Measurements from ENCODE around the gene CD63.

CD63 gene

DNA sequence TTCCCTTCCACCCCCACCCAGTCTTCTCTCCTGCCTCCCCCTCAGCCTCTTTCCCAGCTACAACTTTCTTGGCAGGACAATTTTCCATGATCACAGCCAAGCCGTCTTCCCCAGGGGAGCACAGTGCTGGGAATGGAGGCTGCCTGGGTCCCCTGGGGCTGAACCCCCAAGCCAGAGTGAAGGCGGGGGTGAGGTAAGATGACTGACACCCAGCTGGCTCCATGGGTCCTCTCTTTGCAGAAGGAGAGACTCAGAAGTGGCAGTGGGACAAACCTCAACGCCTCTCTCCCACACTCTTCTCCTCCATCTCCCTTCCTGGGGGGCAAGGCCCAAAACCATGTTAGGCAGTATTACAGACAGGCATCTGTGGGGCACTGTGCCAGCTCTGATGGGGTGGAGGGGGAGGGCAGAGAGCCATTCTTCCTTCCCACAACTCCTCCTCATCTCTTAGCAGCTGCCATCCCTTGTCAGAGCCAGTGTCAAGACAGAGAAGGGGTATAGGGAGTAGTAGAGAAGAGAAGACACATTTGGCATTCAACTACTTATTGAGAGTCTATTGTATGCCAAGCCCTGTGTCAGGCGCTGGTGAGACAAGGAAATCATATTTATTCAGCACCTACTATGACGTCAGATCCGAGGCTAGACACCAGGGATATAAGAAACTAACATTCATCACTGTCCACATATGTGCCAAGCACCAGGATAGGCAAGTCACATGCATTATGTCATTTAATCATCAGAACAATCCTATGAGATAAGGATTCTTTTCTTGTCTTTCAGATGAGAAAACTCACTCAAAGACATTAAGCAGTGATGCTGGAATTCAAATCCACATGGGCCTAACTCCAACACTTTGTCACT lies 24.7 kb downstream of the CD63 start:
- no peak for DNase-seq

- DNase-seq = no peak
Measured at GRCh38 chr12:55703288-55703687, 25.5 kb downstream of the CD63 start.

DNA sequence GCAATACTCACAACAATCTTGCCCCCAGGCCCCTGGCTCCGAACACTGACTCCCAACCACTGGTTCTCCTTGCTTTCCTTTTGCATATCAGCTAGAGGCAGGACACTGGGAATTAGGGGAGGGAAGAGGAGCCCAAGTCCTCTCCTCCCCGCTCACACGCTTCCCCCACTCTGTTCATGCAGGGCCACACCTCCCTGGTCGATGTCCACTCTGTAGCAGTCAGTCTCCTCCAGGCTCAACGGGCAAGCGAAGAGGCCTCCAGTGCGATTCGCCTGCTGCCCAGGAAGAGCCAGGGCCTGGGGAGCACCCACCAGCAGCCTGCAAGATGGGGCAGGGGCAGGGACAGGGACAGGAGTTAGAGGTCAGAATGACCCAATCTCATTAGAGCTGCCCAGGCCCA lies 25.9 kb downstream of the CD63 start:
- DNase-seq = no peak

DNA sequence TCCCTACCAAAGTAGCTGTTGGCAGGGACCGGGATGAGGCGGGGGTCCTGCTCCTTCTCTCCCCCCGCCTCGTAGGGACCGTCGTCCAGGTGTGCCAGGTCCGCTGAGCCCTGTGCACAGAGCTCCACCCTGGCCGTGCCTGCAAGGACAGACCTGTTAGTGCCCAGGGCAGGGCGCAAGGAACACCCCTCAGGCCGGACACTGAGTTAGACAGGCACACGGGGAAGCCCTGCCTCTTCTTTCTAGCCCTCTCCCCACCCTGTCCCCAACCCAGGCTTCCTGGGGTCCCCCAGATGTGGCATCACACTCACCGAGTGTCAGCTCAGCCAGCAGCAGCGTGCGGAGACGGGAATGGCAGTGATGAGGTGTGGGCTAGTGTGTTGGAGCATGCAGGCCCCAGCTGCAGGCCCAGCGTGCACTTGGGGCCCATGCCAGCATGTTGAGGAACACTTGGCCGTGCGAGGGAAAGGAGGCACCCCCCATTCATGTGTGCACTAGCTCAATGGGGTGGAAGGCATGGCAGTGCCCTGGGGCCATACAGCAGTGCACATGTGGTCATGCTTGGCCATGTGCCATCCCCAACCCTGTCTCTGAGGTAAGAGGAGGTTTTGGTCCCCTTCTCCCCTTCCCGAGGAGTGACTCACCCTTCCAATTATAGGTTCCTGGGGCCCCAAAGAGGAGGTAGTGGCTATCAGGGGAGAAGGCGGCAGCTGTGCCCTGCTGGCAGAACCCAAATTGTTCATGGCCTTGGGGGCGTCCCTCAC lies 28.4 kb downstream of the CD63 start:
- no peak for DNase-seq

DNA sequence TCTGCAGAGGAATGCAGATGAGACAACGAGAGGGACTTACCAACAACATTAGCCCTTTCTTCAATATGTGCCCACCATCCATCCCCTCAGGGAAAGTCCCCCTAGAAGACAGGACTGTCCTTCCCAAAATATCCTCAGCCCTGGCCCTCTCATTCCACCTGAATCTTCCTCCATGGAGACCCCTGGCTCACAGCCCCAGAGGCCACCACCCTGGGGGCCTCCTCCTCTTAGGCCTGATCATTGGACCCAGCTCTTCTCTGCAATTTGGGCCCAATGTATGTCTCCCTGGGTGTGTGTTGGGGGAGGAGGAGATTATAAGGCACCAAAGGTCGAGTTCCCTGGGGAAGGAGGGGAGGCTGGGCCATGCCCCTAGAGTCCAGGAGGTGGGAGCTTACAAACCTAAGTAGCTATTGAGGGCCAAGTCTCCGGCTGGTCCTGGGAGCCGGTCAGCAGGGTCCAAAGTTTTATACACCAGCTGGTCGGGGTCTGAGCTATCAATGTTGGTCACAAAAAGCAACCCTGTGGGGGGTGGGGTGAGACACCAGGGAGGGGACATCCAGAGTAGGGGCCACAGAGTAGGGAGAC lies 29.2 kb downstream of the CD63 start:
- no peak for DNase-seq

DNA sequence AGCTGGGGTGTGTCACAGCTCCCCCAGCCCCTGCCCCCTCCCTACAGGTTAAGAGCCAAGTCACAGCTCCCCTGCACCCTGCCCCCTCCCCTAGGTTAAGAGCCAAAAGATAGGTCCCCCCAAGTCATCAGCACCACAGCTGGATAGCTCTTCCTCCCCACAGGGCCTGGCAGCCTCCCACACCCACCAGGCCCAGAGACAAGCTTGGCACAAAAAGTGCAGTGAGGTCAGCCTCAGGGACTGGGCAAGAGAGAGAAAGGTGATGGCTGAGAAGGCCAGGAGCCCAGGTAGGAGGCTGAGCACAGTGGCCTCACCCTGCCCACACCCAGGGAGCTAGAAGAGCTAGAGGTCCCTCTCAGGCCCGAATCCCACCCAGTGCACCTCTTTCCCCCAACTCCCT lies 29.8 kb downstream of the CD63 start:
- DNase-seq = no peak

- DNase-seq = no peak
Measured at GRCh38 chr12:55698241-55698955, 30.4 kb downstream of the CD63 start.

- DNase-seq = no peak
Measured at GRCh38 chr12:55697686-55698085, 31.1 kb downstream of the CD63 start.

- DNase-seq = no peak
Measured at GRCh38 chr12:55696796-55697462, 31.9 kb downstream of the CD63 start.

DNA sequence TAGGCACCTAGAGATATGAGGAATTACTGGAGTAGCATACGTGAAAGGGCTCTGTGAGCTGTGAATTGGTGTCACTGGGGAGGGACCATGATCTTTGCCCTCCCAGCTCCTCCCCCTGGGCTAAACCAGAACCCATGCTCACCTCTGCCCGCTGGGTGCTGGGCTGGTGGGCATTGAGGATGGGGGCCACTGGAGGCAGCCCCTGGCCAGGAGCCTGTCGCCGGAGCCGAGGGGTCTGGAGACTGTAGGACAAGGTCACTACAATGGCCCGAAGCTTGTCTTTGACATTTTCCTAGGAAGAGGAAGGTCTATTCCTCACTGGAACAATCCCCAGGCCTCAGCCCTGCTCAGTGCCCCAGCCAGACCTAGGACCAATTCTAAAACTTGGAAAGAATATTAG lies 32.7 kb downstream of the CD63 start:
- DNase-seq = no peak

DNA sequence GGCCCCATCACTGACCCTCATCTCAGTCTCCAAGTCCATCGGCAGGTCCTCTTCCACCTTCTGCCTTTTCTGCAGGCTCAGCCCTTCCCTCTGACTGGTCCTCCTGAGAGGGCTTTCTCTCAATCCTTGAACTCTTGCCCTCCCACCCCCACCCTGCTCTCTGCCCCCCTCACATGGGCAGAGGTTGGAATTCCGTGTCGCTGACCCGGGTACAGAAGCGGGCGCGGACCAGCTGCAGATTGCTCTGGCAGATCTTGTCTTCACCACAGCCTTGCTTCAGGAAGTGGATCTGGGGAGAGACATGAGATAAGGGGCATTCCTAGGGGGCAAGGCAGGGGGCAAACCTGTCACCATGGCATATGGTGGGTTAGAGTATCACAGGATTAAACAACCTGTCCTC lies 33.5 kb downstream of the CD63 start:
- no peak for DNase-seq

GRCh38 chr12:55694651-55695050 lies 34.2 kb downstream of the CD63 start:
- no peak for DNase-seq

DNA sequence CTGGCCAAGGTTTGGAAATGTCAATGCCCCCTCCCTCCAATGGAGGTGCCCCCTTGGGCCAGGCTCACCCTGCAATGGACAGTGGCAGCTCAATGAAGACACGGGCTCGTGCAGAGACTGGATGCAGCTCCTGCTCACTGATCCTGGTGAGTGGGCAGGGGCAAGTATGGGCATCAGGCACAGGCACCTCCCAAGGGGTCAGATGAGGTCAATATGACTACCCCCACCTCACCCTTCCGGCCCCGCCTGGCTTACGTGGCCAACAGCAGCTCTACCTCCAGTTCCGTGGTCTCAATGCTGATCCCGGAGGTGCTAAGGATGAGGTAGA lies 34.7 kb downstream of the CD63 start:
- no peak for DNase-seq

GRCh38 chr12:55693323-55694187 lies 35.3 kb downstream of the CD63 start:
- DNase-seq = no peak

GRCh38 chr12:55692631-55693322 lies 36.0 kb downstream of the CD63 start:
- no peak for DNase-seq

- DNase-seq = no peak
Measured at GRCh38 chr12:55688716-55689655, 39.8 kb downstream of the CD63 start.

- no peak for DNase-seq
Measured at GRCh38 chr12:55687746-55688145, 41.1 kb downstream of the CD63 start.

DNA sequence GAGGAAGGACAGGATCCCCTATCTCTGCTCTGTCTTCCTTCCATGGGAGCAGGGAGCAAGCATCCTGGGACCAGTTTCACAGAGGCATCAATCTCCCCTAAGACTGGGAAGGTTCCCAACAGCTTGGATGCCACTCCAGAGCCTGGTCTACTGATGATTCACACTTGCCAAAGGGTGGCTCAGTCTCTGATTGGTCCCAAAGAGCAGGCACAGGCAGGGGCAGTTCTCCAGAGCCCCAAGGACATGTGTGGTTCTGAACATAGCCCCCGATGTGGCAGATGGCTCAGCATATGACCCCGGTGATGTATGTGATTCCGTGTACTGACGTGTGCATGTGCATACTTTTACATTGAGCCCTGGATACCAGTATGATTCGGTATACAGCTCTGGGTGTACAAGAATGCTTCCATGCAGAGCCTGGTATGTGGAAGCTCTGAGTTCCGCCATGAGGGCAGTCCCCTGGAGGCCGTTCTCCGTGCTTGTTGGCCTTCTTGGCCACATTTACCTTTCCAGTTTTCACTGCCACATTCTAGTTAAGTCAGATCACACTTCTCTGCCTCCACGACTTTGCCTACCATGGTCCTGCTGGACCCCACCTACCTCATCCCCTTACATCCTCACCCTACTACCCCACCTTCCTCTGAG lies 42.3 kb downstream of the CD63 start:
- DNase-seq = no peak

DNA sequence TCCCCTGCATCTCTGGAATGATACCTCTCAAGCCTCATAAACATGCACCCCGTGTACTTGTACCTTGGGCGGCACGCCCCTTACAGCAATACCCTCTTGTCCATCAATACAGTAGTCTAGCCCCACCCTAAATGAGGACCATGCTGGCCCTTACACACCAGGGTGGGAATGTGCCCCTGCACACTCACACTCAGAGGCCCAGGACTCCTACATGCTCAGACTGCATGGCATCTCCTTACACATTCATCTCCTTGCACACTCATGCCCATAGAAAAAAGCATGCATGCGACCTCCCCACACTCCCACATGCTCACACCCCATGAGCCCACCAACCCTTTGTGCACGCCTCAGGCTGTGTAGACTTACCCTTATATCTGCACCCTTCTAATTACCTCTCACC lies 43.1 kb downstream of the CD63 start:
- DNase-seq = no peak
